ENCODE results near the gene KIF9. TPM values are rescaled to one million over a fixed set of nuclear protein-coding genes. Genes with fewer than 3 reads are reported as not detected.
"Not testable (repeated sequence)": the region's sequence is repeated elsewhere in the genome, so short reads cannot be mapped to it uniquely, and the experiment has no call there.

KIF9 gene
- polyA plus RNA-seq, 1 experiment = 4.0 TPM

- POLR2A ChIA-PET = no interaction called here
- Histone ChIP-seq H3K4me3 (ENCODE audit: low read depth, low read length) (no peak overlapping the region), H3K27ac (ENCODE audit: low read depth, low read length) (no peak overlapping the region), H3K27me3 (ENCODE audit: control insufficient read depth, insufficient read depth, low read length) (peaks cover 15% of the 10 kb centered on the region), H3K9me3 (ENCODE audit: control insufficient read depth, insufficient read depth, low read length) (no peaks in the 10 kb centered on the region; the same call in 1 of the 2 replicates)
- no peak for DNase-seq (ENCODE audit: low read depth, low spot score)
- CTCF ChIA-PET = interaction anchor here (0.6 kb wide), 1 partner anchor 63 kb away, joined by 6 read pairs; no protein-coding TSS in a partner anchor
- no peak for TF ChIP-seq CTCF (IDR thresholded peaks at IDR 0.05; ENCODE audit: low read depth, low read length)
Measured at GRCh38 chr3:47261301-47261700, 21.3 kb downstream of the KIF9 start.

GRCh38 chr3:47260605-47261004, 22.0 kb downstream of the KIF9 start:
- DNase-seq (ENCODE audit: low read depth, low spot score) = no peak
- ChIA-PET POLR2A (no interaction called here), CTCF (interaction anchor here (0.6 kb wide), 1 partner anchor 63 kb away, joined by 6 read pairs; no protein-coding TSS in a partner anchor)
- peaks cover 15% of the 10 kb centered on the region for H3K27me3 ChIP-seq (ENCODE audit: control insufficient read depth, insufficient read depth, low read length)
- H3K27ac ChIP-seq (ENCODE audit: low read depth, low read length) = no peak overlapping the region
- H3K9me3 ChIP-seq (ENCODE audit: control insufficient read depth, insufficient read depth, low read length) = no peaks in the 10 kb centered on the region; the same call in 1 of the 2 replicates
- no peak for TF ChIP-seq CTCF (IDR thresholded peaks at IDR 0.05; ENCODE audit: low read depth, low read length)
- H3K4me3 ChIP-seq (ENCODE audit: low read depth, low read length) = no peak overlapping the region

GRCh38 chr3:47259114-47259513, 23.5 kb downstream of the KIF9 start:
- POLR2A ChIA-PET = no interaction called here
- no peak overlapping the region for H3K4me3 ChIP-seq (ENCODE audit: low read depth, low read length)
- DNase-seq (ENCODE audit: low read depth, low spot score) = no peak
- H3K9me3 ChIP-seq (ENCODE audit: control insufficient read depth, insufficient read depth, low read length) = no peaks in the 10 kb centered on the region; the same call in 1 of the 2 replicates
- CTCF ChIA-PET = no interaction called here
- H3K27me3 ChIP-seq (ENCODE audit: control insufficient read depth, insufficient read depth, low read length) = peaks cover 19% of the 10 kb centered on the region
- H3K27ac ChIP-seq (ENCODE audit: low read depth, low read length) = no peak overlapping the region
- TF ChIP-seq CTCF (IDR thresholded peaks at IDR 0.05; ENCODE audit: low read depth, low read length) = no peak

GRCh38 chr3:47256331-47256730, 26.3 kb downstream of the KIF9 start:
- POLR2A ChIA-PET; H3K9me3 ChIP-seq (ENCODE audit: control insufficient read depth, insufficient read depth, low read length); H3K4me3 ChIP-seq (ENCODE audit: low read depth, low read length); CTCF ChIA-PET; DNase-seq (ENCODE audit: low read depth, low spot score); H3K27ac ChIP-seq (ENCODE audit: low read depth, low read length): not testable (repeated sequence)
- peaks cover 13% of the 10 kb centered on the region for H3K27me3 ChIP-seq (ENCODE audit: control insufficient read depth, insufficient read depth, low read length)

- peaks cover 8% of the 10 kb centered on the region for H3K27me3 ChIP-seq (ENCODE audit: control insufficient read depth, insufficient read depth, low read length)
- no peaks in the 10 kb centered on the region; the same call in 1 of the 2 replicates for H3K9me3 ChIP-seq (ENCODE audit: control insufficient read depth, insufficient read depth, low read length)
- no peak for TF ChIP-seq CTCF (IDR thresholded peaks at IDR 0.05; ENCODE audit: low read depth, low read length)
- POLR2A ChIA-PET = no interaction called here
- no peak overlapping the region for H3K4me3 ChIP-seq (ENCODE audit: low read depth, low read length)
- H3K27ac ChIP-seq (ENCODE audit: low read depth, low read length) = no peak overlapping the region
- CTCF ChIA-PET = interaction anchor here (2.1 kb wide), 1 partner anchor 72 kb away, joined by 11 read pairs; no protein-coding TSS in a partner anchor
- no peak for DNase-seq (ENCODE audit: low read depth, low spot score)
Measured at GRCh38 chr3:47251689-47252088, 30.9 kb downstream of the KIF9 start.

- H3K27ac ChIP-seq (ENCODE audit: low read depth, low read length); H3K27me3 ChIP-seq (ENCODE audit: control insufficient read depth, insufficient read depth, low read length); DNase-seq (ENCODE audit: low read depth, low spot score); H3K4me3 ChIP-seq (ENCODE audit: low read depth, low read length); H3K9me3 ChIP-seq (ENCODE audit: control insufficient read depth, insufficient read depth, low read length); POLR2A ChIA-PET: not testable (repeated sequence)
- CTCF ChIA-PET = interaction anchor here (2.1 kb wide), 1 partner anchor 73 kb away, joined by 11 read pairs; no protein-coding TSS in a partner anchor
Measured at GRCh38 chr3:47251085-47251484, 31.5 kb downstream of the KIF9 start.
